Uterus (tissue), 4 donors: ENCODE measurements around the gene DGCR6. TPM values are rescaled to one million over a fixed set of nuclear protein-coding genes. Genes with fewer than 3 reads are reported as not detected.
"Not testable (repeated sequence)": the region's sequence is repeated elsewhere in the genome, so short reads cannot be mapped to it uniquely, and the experiment has no call there.

ENCODE experiments used
- DNase-seq, 2 donors: peaks; one replicate each; pipeline ENCODE4 v3.0.0-alpha.2; 2019 to 2020
- H3K27ac ChIP-seq, 2 donors: fragments of 200-600 bp; sonication (generic); 1 replicate in 1 of 2; 2 replicates in 1 of 2; pipeline ENCODE4 v1.5.1; 2016 to 2018
- H3K27me3 ChIP-seq, 2 donors: fragments of 200-600 bp; sonication (generic); one replicate each; pipeline ENCODE4 v1.5.1; 2018 to 2019; ENCODE audit warnings: control low read depth in 1 of 2
- H3K36me3 ChIP-seq, 2 donors: fragments of 200-600 bp; sonication (generic); one replicate each; pipeline ENCODE4 v1.5.1; 2019; ENCODE audit warnings: control low read depth in 1 of 2
- H3K4me1 ChIP-seq, 2 donors: fragments of 200-600 bp; sonication (generic); one replicate each; pipeline ENCODE4 v1.5.1; 2018 to 2019; ENCODE audit warnings: control low read depth in 1 of 2
- H3K4me3 ChIP-seq, 2 donors: fragments of 200-600 bp; sonication (generic); 1 replicate in 1 of 2; 2 replicates in 1 of 2; pipeline ENCODE4 v1.5.1; 2018 to 2019; ENCODE audit warnings: mild to moderate bottlenecking in 1 of 2
- H3K9me3 ChIP-seq, 2 donors: fragments of 200-600 bp; sonication (generic); one replicate each; pipeline ENCODE4 v1.5.1; 2019; ENCODE audit warnings: control low read depth in 1 of 2
- CTCF ChIP-seq, 4 experiments: fragments of 200-600 bp in 2 of 4; fragments of 450-650 bp in 2 of 4; sonication (generic) in 2 of 4; IDR thresholded peaks; one replicate each; pipeline ENCODE4 v1.5.1; 2016 to 2019; ENCODE audit warnings: antibody characterized with exemption in 4 of 4, mild to moderate bottlenecking in 2 of 4, moderate library complexity in 1 of 4
- POLR2A ChIP-seq, 2 donors: fragments of 450-650 bp; IDR thresholded peaks; one replicate each; pipeline ENCODE4 v1.6.1; 2016; ENCODE audit warnings: antibody characterized with exemption in 2 of 2, mild to moderate bottlenecking in 1 of 2, moderate library complexity in 1 of 2
- intact Hi-C: fragments of 100-400 bp; cut with DNase I; formaldehyde crosslinking; loops from one replicate; pipeline ENCODE4 v1.15.1; 2023; ENCODE audit warnings: low total_unique reads
- total RNA-seq, 4 donors: library from RNA; depleted of rRNA in 3 of 4; stranded (reverse); fragments of >200 nt in 3 of 4; gene quantifications; one replicate each; pipeline versions ENCODE4 v1.1.0 to v1.2.4, GENCODE V29; 2014 to 2023
- donor health status: DM: yes; HTN: yes; CAD: no.

DGCR6 gene
- total RNA-seq, 4 donors from 2014 or later, result 1.8 to 2.9 (median 1.9) TPM; not detected in 1

GRCh38 chr22:18933914-18934313 is 27.8 kb downstream of the DGCR6 start:
- H3K27ac ChIP-seq, result no peak overlapping the region
- no peaks in the 10 kb centered on the region for H3K9me3 ChIP-seq
- H3K27me3 ChIP-seq, result no peaks in the 10 kb centered on the region
- intact Hi-C loops, result no loop called here
- no peaks in the 10 kb centered on the region for H3K36me3 ChIP-seq
- no peaks in the 10 kb centered on the region for H3K4me1 ChIP-seq
- no peak overlapping the region for H3K4me3 ChIP-seq
- no peak for TF ChIP-seq CTCF (IDR thresholded peaks at IDR 0.05)
- no peak for TF ChIP-seq POLR2A (IDR thresholded peaks at IDR 0.05)
- no peak for DNase-seq

DNA sequence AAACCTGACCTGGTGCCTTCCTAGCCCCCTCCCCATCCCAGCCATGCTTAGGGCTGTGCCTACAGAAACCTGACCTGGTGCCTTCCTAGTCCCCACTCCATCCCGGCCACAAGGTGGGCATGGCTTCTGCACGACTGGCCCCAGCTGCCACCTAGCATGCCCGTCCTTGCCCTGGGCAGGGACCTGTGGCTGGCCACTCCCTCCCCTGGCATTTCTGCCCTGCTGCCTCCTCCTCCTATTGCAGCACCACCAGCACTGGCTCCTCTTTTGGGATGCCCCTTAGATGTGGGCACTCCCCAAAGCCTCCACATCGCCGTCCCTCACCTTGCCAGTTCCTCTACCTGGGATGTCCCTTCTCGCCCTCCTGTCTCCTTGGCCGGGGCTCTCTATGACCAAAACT is 28.6 kb downstream of the DGCR6 start:
- H3K4me3 ChIP-seq, H3K9me3 ChIP-seq, H3K36me3 ChIP-seq, H3K27ac ChIP-seq, H3K27me3 ChIP-seq, intact Hi-C loops, DNase-seq, H3K4me1 ChIP-seq: not testable (repeated sequence)

- intact Hi-C loops, result no loop called here
- H3K27me3 ChIP-seq, result no peaks in the 10 kb centered on the region
- H3K4me1 ChIP-seq, result no peaks in the 10 kb centered on the region
- DNase-seq, result no peak
- H3K9me3 ChIP-seq, result no peaks in the 10 kb centered on the region
- no peaks in the 10 kb centered on the region for H3K36me3 ChIP-seq
- no peak within 1 kb of the TSS for H3K4me3 ChIP-seq
- TF ChIP-seq CTCF (IDR thresholded peaks at IDR 0.05) (no peak), POLR2A (IDR thresholded peaks at IDR 0.05) (no peak)
- no peak within 1 kb of the TSS for H3K27ac ChIP-seq
Measured at GRCh38 chr22:18935889-18936529, 29.9 kb downstream of the DGCR6 start, which contains the start of gene PRODH. Gene PRODH (minus strand): TSS chr22:18936293. CDS start chr22:18936287, 6 bp downstream.

GRCh38 chr22:18938691-18939090 is 32.6 kb downstream of the DGCR6 start:
- H3K27me3 ChIP-seq, DNase-seq, intact Hi-C loops, H3K4me1 ChIP-seq, H3K4me3 ChIP-seq, H3K9me3 ChIP-seq, H3K27ac ChIP-seq, H3K36me3 ChIP-seq: not testable (repeated sequence)

- H3K4me1 ChIP-seq, H3K4me3 ChIP-seq, H3K36me3 ChIP-seq, H3K27me3 ChIP-seq, H3K27ac ChIP-seq, DNase-seq, intact Hi-C loops, H3K9me3 ChIP-seq: not testable (repeated sequence)
Measured at GRCh38 chr22:18947105-18947504, 41.0 kb downstream of the DGCR6 start.

- TF ChIP-seq POLR2A (IDR thresholded peaks at IDR 0.05) (no peak), CTCF (IDR thresholded peaks at IDR 0.05) (no peak)
- peak in 1 of 2 donors; percentile 5 for DNase-seq
Measured at GRCh38 chr22:18947905-18948304, 41.8 kb downstream of the DGCR6 start.

GRCh38 chr22:18950141-18950540 is 44.0 kb downstream of the DGCR6 start:
- H3K4me1 ChIP-seq, result no peaks in the 10 kb centered on the region
- intact Hi-C loops, result no loop called here
- H3K9me3 ChIP-seq, result no peaks in the 10 kb centered on the region
- no peak for DNase-seq
- no peaks in the 10 kb centered on the region for H3K27me3 ChIP-seq
- no peak overlapping the region for H3K27ac ChIP-seq
- H3K36me3 ChIP-seq, result no peaks in the 10 kb centered on the region
- H3K4me3 ChIP-seq, result no peak overlapping the region
- TF ChIP-seq POLR2A (IDR thresholded peaks at IDR 0.05) (no peak), CTCF (IDR thresholded peaks at IDR 0.05) (no peak)

More at GRCh38 chr22:18947905-18948304, 41.8 kb downstream of the DGCR6 start:
- no peak overlapping the region for H3K4me3 ChIP-seq
- no peaks in the 10 kb centered on the region for H3K4me1 ChIP-seq
- no peak overlapping the region for H3K27ac ChIP-seq
- H3K27me3 ChIP-seq, result no peaks in the 10 kb centered on the region
- H3K9me3 ChIP-seq, result no peaks in the 10 kb centered on the region
- intact Hi-C loops, result no loop called here
- H3K36me3 ChIP-seq, result no peaks in the 10 kb centered on the region
